Activated CD8-positive, alpha-beta memory T cell treated with anti-CD3 and anti-CD28 coated beads for 24 hours (primary cell): ENCODE data around the gene COG4.

Source experiments
- DNase-seq: peaks from one replicate; pipeline ENCODE4 v3.0.0-alpha.2; 2020

The COG4 gene

DNA sequence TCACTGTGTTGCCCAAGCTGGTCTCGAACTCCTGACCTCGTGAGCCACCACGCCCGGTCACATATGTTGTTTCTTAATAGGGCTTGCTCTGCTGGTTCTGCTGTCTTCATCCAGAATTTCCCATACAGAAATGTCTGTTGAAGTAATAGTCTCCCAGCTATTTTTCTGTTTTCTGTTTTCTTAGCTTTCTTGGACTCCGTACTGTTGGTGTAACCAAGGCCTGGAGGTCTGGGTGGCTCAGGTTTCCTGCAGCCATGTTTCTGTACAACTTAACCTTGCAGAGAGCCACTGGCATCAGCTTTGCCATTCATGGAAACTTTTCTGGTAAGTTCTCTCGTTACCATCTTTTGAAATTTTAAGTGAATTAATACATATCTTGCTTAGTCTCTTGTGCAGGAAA is 3.0 kb upstream of the COG4 start:
- no peak for DNase-seq

GRCh38 chr16:70524399-70524825 is 1.1 kb upstream of the COG4 start:
- DNase-seq, result peak; percentile 72

- DNase-seq, result peak; percentile 93
These were observed 517 bp upstream of the COG4 start, which contains the start of gene SF3B3 for GRCh38 chr16:70523743-70524398. SF3B3 (plus strand) TSS chr16:70523816; CDS start chr16:70526657, 2,841 bp downstream.

GRCh38 chr16:70522216-70523075 is 908 bp downstream of the COG4 start:
- no peak for DNase-seq

DNA sequence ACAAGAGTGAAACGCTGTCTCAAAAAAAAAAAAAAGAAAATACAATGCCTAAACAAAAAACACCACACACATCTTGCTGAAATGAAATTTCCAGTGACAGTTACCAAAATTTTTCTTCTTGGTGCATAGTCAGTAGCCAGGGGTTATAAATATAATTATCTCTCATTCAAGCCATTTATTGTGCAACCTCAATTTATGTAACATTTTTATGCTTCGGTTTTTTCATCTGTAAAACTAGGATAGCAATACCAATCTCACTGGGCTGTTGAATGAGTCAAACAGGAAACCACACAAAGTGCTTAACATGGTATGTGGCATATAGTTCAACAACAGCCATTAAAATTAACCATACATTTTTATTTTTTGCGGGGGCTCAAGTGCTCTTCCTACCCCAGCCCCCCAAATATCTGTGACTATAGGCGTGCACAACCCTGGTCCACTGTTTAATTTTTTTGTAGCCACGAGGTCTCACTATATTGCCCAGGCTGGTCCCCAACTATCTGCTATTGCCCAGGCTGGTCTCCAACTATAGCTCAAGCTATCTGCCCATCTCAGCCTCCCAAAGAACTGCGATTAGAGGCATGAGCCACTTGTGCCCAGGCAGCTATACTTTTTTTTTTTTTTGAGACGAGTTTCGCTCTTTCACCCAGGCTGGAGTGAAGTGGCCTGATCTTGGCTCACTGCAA is 2.6 kb downstream of the COG4 start:
- no peak for DNase-seq

DNA sequence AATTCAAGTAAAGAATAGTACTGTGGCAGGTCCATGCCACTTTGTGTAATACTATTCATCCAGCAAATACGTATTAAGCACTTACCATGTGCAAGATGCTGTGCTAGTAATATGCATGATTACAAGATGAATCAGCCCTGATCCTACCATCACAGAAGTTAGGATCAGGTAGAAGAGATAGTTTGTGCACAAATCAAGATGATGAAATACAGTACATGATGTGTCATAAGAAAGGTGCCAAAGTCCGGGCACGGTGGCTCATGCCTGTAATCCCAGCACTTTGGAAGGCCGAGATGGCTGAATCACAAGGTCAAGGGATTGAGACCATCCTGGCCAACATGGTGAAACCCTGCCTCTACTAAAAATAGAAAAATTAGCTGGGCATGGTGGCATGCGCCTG is 10.9 kb downstream of the COG4 start:
- DNase-seq, result no peak

- no peak for DNase-seq
These were observed 11.5 kb downstream of the COG4 start for GRCh38 chr16:70511833-70512232.

DNA sequence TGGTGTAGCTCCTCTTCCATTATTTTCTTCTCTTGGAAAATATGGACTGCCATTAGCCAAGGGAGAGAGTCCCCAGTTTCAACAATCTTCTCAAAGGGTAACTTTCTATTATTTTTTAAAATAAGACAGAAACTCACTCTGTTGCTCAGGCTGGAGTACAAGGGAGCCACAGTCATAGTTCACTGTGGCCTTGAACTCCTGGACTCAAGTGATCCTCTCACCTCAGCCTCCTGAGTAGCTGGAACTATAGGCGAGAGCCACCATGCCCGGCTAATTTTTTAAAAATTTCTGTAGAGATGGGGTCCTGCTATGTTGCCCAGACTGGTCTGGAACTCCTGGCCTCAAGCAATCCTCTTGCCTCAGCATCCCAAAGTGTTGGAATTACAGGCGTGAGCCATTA is 13.1 kb downstream of the COG4 start:
- DNase-seq, result no peak

DNA sequence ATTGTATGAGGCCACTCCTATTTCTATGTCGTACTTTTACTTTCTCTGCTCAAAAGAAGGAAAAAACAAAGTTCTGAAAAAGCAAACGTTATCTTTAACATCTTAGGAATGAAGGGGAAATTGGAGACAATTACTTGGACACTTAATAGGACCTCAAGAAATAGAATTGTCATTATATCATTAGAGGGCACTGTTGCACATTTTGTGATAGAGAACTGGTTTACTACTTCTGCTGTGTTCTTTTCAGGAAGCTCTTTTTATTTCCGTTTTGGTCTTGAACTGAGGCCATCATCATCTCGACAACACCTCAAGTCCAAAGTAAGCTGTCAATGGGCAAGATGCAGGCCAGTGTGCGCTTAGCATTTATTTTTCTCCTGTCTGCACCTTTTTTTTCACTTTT is 14.6 kb downstream of the COG4 start:
- no peak for DNase-seq

GRCh38 chr16:70496513-70496912 is 26.8 kb downstream of the COG4 start:
- DNase-seq, result no peak

DNA sequence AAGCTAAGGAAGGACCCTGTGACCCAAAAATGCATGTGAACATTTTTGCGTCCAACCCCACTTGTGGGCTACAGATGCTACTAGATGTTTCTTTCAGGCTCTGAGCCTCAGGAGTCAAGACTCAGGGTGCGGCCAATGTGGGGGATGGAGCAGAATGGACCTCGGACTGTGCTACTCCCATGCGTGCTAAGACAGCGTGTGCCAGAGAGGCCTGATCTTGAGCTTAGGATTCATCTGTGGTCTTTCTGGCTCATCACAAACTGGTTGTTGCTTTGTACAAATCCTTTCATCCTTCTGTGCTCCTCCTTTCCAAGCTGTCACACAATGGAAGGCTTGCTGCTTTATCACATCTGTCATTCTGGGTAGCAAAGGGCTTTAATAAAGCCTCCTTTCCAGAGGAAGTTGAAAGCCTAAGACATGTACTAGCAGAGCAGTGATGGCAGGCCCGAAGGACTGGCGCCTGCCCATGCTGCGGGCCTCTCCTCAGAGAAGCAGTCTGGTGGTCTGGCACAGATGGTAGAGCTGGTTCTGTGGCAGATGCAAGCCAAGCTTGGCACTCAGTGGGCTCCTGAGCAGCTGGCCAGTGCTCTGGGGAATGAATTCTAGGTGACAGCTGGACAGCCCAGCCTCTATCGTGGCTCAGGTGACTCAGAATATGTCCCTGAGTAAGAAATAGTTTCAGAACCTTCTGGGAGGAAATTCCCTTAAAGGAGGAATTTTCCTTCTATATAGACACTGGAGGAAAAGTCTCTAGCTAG is 27.8 kb downstream of the COG4 start:
- DNase-seq, result no peak

DNA sequence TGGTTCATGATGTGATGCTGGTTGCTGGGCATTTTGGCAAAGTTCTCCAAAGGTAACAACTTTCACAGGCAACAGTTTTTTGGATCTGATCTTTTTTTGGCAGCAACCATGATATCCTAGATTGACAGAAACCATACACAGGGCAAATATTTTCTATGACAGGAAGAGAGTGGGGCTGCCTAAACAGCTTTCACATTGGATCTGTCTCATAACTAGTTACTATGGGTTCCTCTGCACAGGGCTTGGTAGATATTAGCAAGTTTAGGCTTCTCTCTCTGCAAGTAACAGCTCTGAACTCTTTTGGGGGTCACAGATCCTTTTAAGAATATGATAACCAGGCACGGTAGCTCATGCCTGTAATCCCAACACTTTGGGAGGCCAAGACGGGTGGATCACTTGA is 28.6 kb downstream of the COG4 start:
- no peak for DNase-seq

DNA sequence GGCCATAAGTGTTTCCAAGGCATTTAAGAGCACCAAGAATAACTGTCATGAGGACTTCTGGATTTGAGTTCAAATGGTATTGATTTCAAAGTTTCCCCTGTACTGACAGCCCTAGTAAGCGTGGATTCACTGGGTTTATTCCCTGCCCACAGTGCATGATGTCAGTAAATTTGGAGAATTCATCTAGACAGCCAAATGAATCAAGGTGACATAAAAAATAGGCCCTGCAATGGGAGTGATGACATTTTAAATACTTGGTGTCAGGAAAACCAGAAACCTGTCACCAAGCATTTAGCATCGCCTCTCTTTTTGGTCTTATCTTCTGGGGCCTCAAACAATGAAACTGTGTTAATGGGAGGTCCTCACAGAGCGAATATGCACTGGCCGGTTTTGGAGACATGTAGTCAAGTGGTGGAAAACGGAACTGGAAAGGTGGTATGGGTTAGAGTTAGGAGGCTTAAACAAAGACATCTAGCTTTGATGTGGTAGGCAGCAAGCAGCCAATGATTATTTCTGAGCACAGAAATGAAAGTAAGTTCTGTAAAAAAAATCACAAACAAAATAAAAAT is 29.1 kb downstream of the COG4 start:
- no peak for DNase-seq

GRCh38 chr16:70493802-70494201 is 29.6 kb downstream of the COG4 start:
- no peak for DNase-seq

DNA sequence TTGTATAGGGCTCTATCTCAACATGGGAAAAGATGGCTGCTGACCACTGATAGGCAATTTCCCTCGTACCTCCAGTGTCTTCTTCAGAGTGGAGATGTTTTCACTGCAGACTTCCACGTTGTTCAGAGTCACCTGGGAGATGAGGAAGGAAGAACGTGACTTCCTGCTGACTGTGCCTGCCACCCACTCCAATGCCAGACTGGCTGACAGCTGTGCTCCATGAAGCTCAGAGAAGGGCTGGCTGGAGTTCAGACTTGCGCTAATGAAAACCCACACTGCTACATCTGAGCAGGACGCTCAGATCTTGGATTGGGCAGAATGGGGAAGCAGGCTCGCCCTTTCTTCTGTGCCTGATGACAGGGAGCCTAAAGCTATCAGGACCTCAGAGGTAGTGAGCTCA is 33.1 kb downstream of the COG4 start:
- DNase-seq, result no peak

- no peak for DNase-seq
These were observed 38.5 kb downstream of the COG4 start for GRCh38 chr16:70484867-70485266.

- DNase-seq, result no peak
These were observed 39.9 kb downstream of the COG4 start for GRCh38 chr16:70483426-70483825.

- no peak for DNase-seq
These were observed 40.7 kb downstream of the COG4 start for GRCh38 chr16:70482624-70483023.

DNA sequence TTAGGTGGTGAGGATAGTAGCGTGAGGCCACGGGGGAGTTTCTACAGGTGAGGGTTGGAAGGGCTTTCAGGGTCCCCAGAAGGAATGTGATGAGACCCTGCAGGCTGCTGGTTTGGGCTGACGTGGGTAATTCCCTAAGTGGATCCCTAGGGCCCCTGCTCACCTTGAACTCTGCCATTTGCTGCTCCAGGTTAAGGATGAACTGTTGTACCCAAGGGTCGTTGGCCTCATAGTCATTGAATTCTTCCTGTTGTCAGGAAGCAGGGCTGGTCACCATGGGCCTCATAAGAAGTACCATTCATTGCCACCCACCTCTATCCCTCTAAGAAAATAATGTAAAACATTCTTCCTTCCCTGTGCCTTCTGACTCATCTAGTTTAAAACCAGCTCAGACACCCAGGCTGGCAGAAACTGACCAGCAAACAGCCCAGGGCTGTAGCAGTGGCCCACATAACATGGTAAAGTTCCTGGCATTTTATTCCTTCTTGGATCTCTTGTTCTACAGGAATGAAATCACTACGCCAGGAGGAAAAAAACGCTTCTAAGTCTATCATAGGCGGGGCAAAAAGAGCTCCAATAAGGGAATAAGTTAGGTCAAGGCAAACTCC is 41.3 kb downstream of the COG4 start:
- DNase-seq, result no peak

DNA sequence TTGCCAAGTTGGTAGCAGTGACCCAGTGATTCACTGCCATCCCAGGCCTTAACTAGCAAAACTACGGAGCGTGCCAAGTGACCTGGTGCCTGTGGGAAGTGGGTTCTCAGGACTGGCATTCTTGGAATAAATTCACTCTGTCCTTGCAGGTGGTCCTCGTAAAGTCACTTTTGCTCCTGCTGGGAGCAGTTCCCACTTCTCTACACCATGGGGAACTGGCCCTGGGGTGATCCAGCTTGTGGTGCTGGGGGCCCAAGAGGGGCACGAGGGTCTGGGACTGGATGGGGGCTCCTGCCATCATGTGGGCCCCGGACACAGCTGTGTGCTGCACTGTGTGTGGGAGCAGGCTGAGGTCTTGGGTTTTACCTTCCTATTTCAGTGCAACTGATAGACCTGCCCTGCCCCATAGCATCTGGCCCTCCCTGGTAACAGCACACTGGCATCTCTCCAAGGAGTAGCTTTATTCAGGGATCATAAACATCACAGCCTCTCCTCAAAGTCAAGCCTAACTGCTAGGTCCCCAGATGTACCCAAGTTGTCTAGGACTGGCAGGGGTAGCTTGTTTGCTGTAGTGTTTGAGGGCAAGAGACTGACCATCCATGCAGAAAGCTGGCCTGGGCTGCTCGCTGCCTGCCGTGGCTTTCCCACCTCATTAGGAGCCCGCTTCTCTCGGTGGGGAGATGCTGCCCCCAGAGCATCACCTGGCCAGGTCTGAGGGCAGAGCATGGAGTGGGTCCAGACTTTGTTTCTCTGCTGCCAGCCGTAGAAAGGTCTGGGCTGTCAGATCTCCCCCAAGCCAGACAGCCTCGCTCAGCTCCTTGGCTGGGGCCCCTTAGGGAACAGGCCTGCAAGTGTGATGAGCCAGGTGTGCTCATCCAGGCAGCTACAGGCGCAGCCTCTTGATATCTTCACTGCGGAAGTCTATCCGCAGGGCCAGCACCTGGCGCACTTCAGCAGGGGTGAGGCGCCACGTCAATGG is 42.9 kb downstream of the COG4 start:
- no peak for DNase-seq

DNA sequence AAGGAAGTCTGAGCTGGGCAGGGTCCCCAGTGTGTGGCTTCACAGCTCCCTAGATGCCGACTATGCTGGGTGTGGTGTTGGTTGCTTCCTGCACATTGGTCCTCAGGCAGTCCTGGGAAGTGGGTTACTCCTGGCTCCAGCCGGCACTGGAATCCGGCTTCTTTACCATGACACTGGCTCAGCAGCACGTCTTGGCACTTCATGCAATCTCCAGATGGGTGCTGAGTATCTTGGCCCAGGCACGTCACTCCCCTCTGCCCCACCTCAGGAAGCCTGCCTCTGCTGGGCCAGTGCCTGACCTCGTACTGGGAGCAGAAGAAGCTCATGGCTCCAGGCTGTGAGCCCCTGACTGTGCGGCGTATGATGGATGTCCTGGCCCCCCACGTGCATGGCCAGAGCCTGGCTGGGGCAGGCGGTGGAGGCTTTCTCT is 44.4 kb downstream of the COG4 start:
- DNase-seq, result no peak
